CD4-positive, CD25-positive, alpha-beta regulatory T cell (primary cell): ENCODE measurements around the gene ESYT2. TPM values are rescaled to one million over a fixed set of nuclear protein-coding genes. Genes with fewer than 3 reads are reported as not detected.
"Not testable (repeated sequence)": the region's sequence is repeated elsewhere in the genome, so short reads cannot be mapped to it uniquely, and the experiment has no call there.

ENCODE experiments used
- ATAC-seq, 2 donors: fragments of 150-1000 bp; cut with Tn5 transposase; one replicate each; pipeline ENCODE4 v1.10.0; 2021; ENCODE audit warnings: low read depth in 2 of 2, moderate number of reproducible peaks in 2 of 2, moderate library complexity in 1 of 2
- DNase-seq, 3 donors: peaks; one replicate each; pipeline versions ENCODE4 v3.0.0 to v3.0.0-alpha.2; 2012 to 2022; ENCODE audit warnings: mixed read lengths in 1 of 3
- H3K27ac ChIP-seq: one replicate; pipeline ENCODE4 v1.7.0; 2013; ENCODE audit warnings: mild to moderate bottlenecking, low read length; ENCODE audit not compliant: insufficient read depth, poor library complexity, severe bottlenecking
- H3K27me3 ChIP-seq: one replicate; pipeline ENCODE4 v1.7.0; 2013; ENCODE audit warnings: low read length; ENCODE audit not compliant: control insufficient read depth, insufficient read depth
- H3K36me3 ChIP-seq: one replicate; pipeline ENCODE4 v1.7.0; 2013; ENCODE audit warnings: mild to moderate bottlenecking, low read length, moderate library complexity; ENCODE audit not compliant: control insufficient read depth, insufficient read depth
- H3K4me1 ChIP-seq: 2 replicates; pipeline ENCODE4 v1.7.0; 2013; ENCODE audit warnings: mild to moderate bottlenecking, low read length; ENCODE audit not compliant: insufficient read depth, control insufficient read depth, poor library complexity, severe bottlenecking
- H3K4me3 ChIP-seq: one replicate; pipeline ENCODE4 v1.7.0; 2013; ENCODE audit warnings: low read depth, mild to moderate bottlenecking, low read length, moderate library complexity
- H3K9me3 ChIP-seq, 2 experiments: 1 replicate in 1 of 2; 2 replicates in 1 of 2; pipeline ENCODE4 v1.7.0; 2013; ENCODE audit warnings: low read length in 2 of 2, mild to moderate bottlenecking in 1 of 2, moderate library complexity in 1 of 2; ENCODE audit not compliant: control insufficient read depth in 2 of 2
- H3K27ac Mint-ChIP-seq, 3 donors: one replicate each; pipeline ENCODE4 v1.8.0; 2020 to 2022; ENCODE audit warnings: mild to moderate bottlenecking in 3 of 3, mixed read lengths in 3 of 3, moderate library complexity in 2 of 3
- H3K27me3 Mint-ChIP-seq: one replicate; pipeline ENCODE4 v1.8.0; 2022; ENCODE audit warnings: mild to moderate bottlenecking, mixed read lengths
- H3K36me3 Mint-ChIP-seq: one replicate; pipeline ENCODE4 v1.8.0; 2020; ENCODE audit warnings: mixed read lengths
- H3K4me1 Mint-ChIP-seq, 4 donors: one replicate each; pipeline ENCODE4 v1.8.0; 2020 to 2022; ENCODE audit warnings: mixed read lengths in 4 of 4, mild to moderate bottlenecking in 1 of 4
- H3K4me3 Mint-ChIP-seq, 4 donors: one replicate each; pipeline ENCODE4 v1.8.0; 2020 to 2022; ENCODE audit warnings: mild to moderate bottlenecking in 4 of 4, mixed read lengths in 4 of 4, moderate library complexity in 3 of 4
- H3K9me3 Mint-ChIP-seq, 7 donors: one replicate each; pipeline ENCODE4 v1.8.0; 2020 to 2022; ENCODE audit warnings: mixed read lengths in 7 of 7, mild to moderate bottlenecking in 3 of 7, moderate library complexity in 2 of 7
- polyA plus RNA-seq, 4 donors: library from polyadenylated mRNA; unstranded; fragments of 300-500 nt; fragmentation: Illumina TruSeq; gene quantifications; one replicate each; pipeline ENCODE4 v1.2.3, GENCODE V29; 2021
- total RNA-seq: library from RNA; stranded (reverse); gene quantifications from one replicate; pipeline ENCODE4 v1.2.3, GENCODE V29; 2022

The ESYT2 gene
- total and polyA plus RNA-seq, 5 donors from 2014 or later: 55.3 to 115 (median 71.4) TPM

DNA sequence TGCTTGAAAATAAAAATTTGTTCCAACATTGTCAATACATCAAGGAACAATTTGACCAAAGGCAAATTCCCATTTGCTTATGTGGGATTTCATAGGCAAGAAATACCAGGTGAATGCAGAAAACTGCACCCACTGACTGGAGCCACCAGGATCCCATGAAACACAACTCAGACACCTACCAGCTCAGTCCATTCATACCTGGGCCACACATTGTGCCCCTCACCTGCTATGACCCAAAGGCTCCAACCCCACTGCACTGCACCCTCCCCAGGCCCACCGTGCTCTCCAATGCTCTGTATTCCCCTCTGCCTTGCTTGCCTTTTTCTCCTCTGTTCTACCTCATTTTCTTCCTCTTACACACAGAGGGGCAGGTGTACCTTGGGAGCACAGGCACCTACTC lies 130.0 kb downstream of the ESYT2 start:
- Histone ChIP-seq H3K4me1 (peaks cover 19% of the 10 kb centered on the region), H3K36me3 (no peaks in the 10 kb centered on the region), H3K9me3 (no peaks in the 10 kb centered on the region), H3K4me3 (no peak overlapping the region), H3K27ac (no peak overlapping the region), H3K27me3 (no peaks in the 10 kb centered on the region)
- H3K9me3 Mint-ChIP-seq: no peaks in the 10 kb centered on the region
- no peak for DNase-seq
- ATAC-seq: no peak
- peak overlapping the region in 2 of 3 donors; percentile 11 to 24 for H3K27ac Mint-ChIP-seq
- peaks cover 15 to 73% (median 40%) of the 10 kb centered on the region in 4 donors for H3K4me1 Mint-ChIP-seq
- H3K36me3 Mint-ChIP-seq: peaks cover 9% of the 10 kb centered on the region
- no peaks in the 10 kb centered on the region for H3K27me3 Mint-ChIP-seq
- peak overlapping the region in 1 of 4 donors; percentile 11 for H3K4me3 Mint-ChIP-seq

GRCh38 chr7:158698657-158699195 lies 130.6 kb downstream of the ESYT2 start:
- DNase-seq (no peak), ATAC-seq (no peak)
- Mint-ChIP-seq H3K4me1 (peaks cover 15 to 79% (median 40%) of the 10 kb centered on the region in 4 donors), H3K27me3 (no peaks in the 10 kb centered on the region), H3K36me3 (peaks cover 9% of the 10 kb centered on the region), H3K4me3 (peak overlapping the region in 1 of 4 donors; percentile 11), H3K27ac (peak overlapping the region in 2 of 3 donors; percentile 24 to 33), H3K9me3 (no peaks in the 10 kb centered on the region)
- Histone ChIP-seq H3K9me3 (no peaks in the 10 kb centered on the region), H3K27me3 (no peaks in the 10 kb centered on the region), H3K27ac (no peak overlapping the region), H3K36me3 (no peaks in the 10 kb centered on the region), H3K4me3 (no peak overlapping the region), H3K4me1 (peaks cover 13% of the 10 kb centered on the region)

GRCh38 chr7:158697597-158697996 lies 131.7 kb downstream of the ESYT2 start:
- H3K27me3 Mint-ChIP-seq, H3K36me3 Mint-ChIP-seq, H3K4me3 ChIP-seq, ATAC-seq, H3K9me3 Mint-ChIP-seq, H3K4me1 ChIP-seq, DNase-seq, H3K9me3 ChIP-seq, H3K36me3 ChIP-seq, H3K27me3 ChIP-seq, H3K27ac ChIP-seq: not testable (repeated sequence)
- peaks cover 13 to 74% (median 34%) of the 10 kb centered on the region in 4 donors for H3K4me1 Mint-ChIP-seq
- peak overlapping the region in 1 of 3 donors; percentile 79 for H3K27ac Mint-ChIP-seq
- peak overlapping the region in 1 of 4 donors; percentile 16 for H3K4me3 Mint-ChIP-seq

- H3K4me1 ChIP-seq: peaks cover 8% of the 10 kb centered on the region
- no peaks in the 10 kb centered on the region for H3K27me3 ChIP-seq
- peak; percentile 35 to 64 (median 59) for DNase-seq
- Mint-ChIP-seq H3K27me3 (no peaks in the 10 kb centered on the region), H3K4me1 (peaks cover 10 to 59% (median 24%) of the 10 kb centered on the region in 4 donors), H3K4me3 (peak overlapping the region in 3 of 4 donors; percentile 60 to 80 (median 67)), H3K9me3 (no peaks in the 10 kb centered on the region), H3K27ac (peak overlapping the region; percentile 46 to 86 (median 86)), H3K36me3 (peaks cover 7% of the 10 kb centered on the region)
- no peaks in the 10 kb centered on the region for H3K36me3 ChIP-seq
- peak overlapping the region; percentile 30 for H3K27ac ChIP-seq
- H3K4me3 ChIP-seq: peak overlapping the region; percentile 39
- no peaks in the 10 kb centered on the region for H3K9me3 ChIP-seq
- peak; percentile 84 to 86 for ATAC-seq
These were observed 133.4 kb downstream of the ESYT2 start for GRCh38 chr7:158695726-158696452.

DNA sequence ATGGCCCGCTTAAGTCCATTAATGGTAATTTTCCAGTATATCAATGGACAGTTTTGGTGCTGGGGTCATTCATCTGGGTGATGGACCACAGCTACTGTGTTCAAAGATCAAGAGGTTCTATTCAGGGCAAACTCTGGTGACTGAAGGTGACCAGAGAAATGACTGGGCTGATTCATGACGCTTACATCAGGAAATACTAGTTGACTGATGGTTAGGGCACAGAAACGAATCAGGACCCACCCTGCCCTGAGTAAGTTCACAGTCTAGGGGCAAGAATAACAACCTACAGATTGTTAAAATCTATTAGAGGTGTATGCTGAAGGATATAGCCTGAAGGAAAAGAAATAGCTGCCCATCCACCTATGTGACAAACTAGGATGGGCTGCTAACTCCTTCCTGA lies 134.3 kb downstream of the ESYT2 start:
- Mint-ChIP-seq H3K27ac (peak overlapping the region in 2 of 3 donors; percentile 72 to 86), H3K4me3 (peak overlapping the region in 1 of 4 donors; percentile 8), H3K9me3 (no peaks in the 10 kb centered on the region), H3K4me1 (peaks cover 10 to 52% (median 21%) of the 10 kb centered on the region in 4 donors), H3K36me3 (peaks cover 7% of the 10 kb centered on the region), H3K27me3 (no peaks in the 10 kb centered on the region)
- Histone ChIP-seq H3K4me1 (peaks cover 8% of the 10 kb centered on the region), H3K27ac (peak overlapping the region; percentile 15), H3K4me3 (no peak overlapping the region), H3K27me3 (no peaks in the 10 kb centered on the region), H3K9me3 (no peaks in the 10 kb centered on the region), H3K36me3 (no peaks in the 10 kb centered on the region)
- ATAC-seq (no peak), DNase-seq (no peak)

GRCh38 chr7:158694650-158695049 lies 134.7 kb downstream of the ESYT2 start:
- no peak for DNase-seq
- Histone ChIP-seq H3K4me3 (no peak overlapping the region), H3K36me3 (no peaks in the 10 kb centered on the region), H3K27me3 (no peaks in the 10 kb centered on the region), H3K9me3 (no peaks in the 10 kb centered on the region), H3K27ac (peak overlapping the region; percentile 15), H3K4me1 (peaks cover 8% of the 10 kb centered on the region)
- Mint-ChIP-seq H3K27me3 (no peaks in the 10 kb centered on the region), H3K27ac (peak overlapping the region in 2 of 3 donors; percentile 42 to 86), H3K4me1 (peaks cover 10 to 49% (median 20%) of the 10 kb centered on the region in 4 donors), H3K36me3 (peaks cover 7% of the 10 kb centered on the region), H3K9me3 (no peaks in the 10 kb centered on the region), H3K4me3 (peak overlapping the region in 1 of 4 donors; percentile 8)
- no peak for ATAC-seq

- no peak overlapping the region for H3K27ac Mint-ChIP-seq
- Histone ChIP-seq H3K9me3 (no peaks in the 10 kb centered on the region), H3K36me3 (peaks cover 16% of the 10 kb centered on the region), H3K27ac (no peak overlapping the region), H3K4me1 (no peaks in the 10 kb centered on the region), H3K4me3 (no peak overlapping the region), H3K27me3 (no peaks in the 10 kb centered on the region)
- ATAC-seq (no peak), DNase-seq (no peak)
- H3K4me1 Mint-ChIP-seq: peaks cover 0 to 14% (median 0%) of the 10 kb centered on the region in 4 donors
- H3K27me3 Mint-ChIP-seq: no peaks in the 10 kb centered on the region
- H3K9me3 Mint-ChIP-seq: no peaks in the 10 kb centered on the region
- no peak overlapping the region for H3K4me3 Mint-ChIP-seq
- peaks cover 27% of the 10 kb centered on the region for H3K36me3 Mint-ChIP-seq
These were observed 139.8 kb downstream of the ESYT2 start for GRCh38 chr7:158689488-158689887.
